Psoas muscle (tissue), 8 donors: ENCODE results near the gene PPTC7. TPM values are rescaled to one million over a fixed set of nuclear protein-coding genes. Genes with fewer than 3 reads are reported as not detected.
A peak's percentile ranks its signal among the peaks of the same experiment; 100 is the strongest.

Experiments used
- ATAC-seq, 4 donors: fragments of 200-7000 bp; cut with Tn5 transposase; one replicate each; pipeline ENCODE4 v1.9.1; 2020; ENCODE audit warnings: moderate library complexity in 3 of 4, mild to moderate bottlenecking in 2 of 4
- DNase-seq, 2 donors: peaks; one replicate each; pipeline ENCODE4 v3.0.0-alpha.2; 2020
- H3K27ac ChIP-seq: fragments of 200-600 bp; one replicate; pipeline ENCODE4 v1.8.0; 2022
- H3K27me3 ChIP-seq, 3 donors: fragments of 200-600 bp in 1 of 3; one replicate each; pipeline versions ENCODE4 v1.6.1 to v1.8.0; 2013 to 2022; ENCODE audit warnings: low read length in 2 of 3, mild to moderate bottlenecking in 2 of 3, moderate library complexity in 1 of 3; ENCODE audit not compliant: insufficient read depth in 3 of 3
- H3K36me3 ChIP-seq, 2 donors: fragments of 200-600 bp in 1 of 2; one replicate each; pipeline versions ENCODE4 v1.6.1 to v1.8.0; 2013 to 2022; ENCODE audit warnings: low read depth in 1 of 2, mild to moderate bottlenecking in 1 of 2, moderate library complexity in 1 of 2; ENCODE audit not compliant: insufficient read depth in 1 of 2
- H3K4me1 ChIP-seq: fragments of 200-600 bp; one replicate; pipeline ENCODE4 v1.8.0; 2022
- H3K4me3 ChIP-seq: fragments of 200-600 bp; one replicate; pipeline ENCODE4 v1.8.0; 2022; ENCODE audit warnings: mild to moderate bottlenecking
- H3K9me3 ChIP-seq: fragments of 200-600 bp; one replicate; pipeline ENCODE4 v1.8.0; 2022
- CTCF ChIP-seq: fragments of 200-600 bp; IDR thresholded peaks from one replicate; pipeline ENCODE4 v1.8.0; 2022; ENCODE audit warnings: antibody characterized with exemption
- WGBS, 3 donors: extraction: QIAGEN DNeasy Blood & Tissue Kit; methylation state at CpG; one replicate each; pipeline versions ENCODE4 v1.1.6 to v1.1.7; 2013; 5-methylcytosine and 5-hydroxymethylcytosine counted together
- intact Hi-C, 2 donors: fragments of 100-400 bp; cut with DNase I; formaldehyde crosslinking; loops; one replicate each; pipeline versions ENCODE4 v1.11.0 to v1.14.2; 2022
- polyA plus RNA-seq, 3 donors: library from polyadenylated mRNA; stranded (reverse); fragments of 200-250 nt; gene quantifications; one replicate each; pipeline ENCODE4 v1.2.3, GENCODE V29; 2013
- total RNA-seq, 4 donors: library from RNA; stranded (reverse); fragmentation: NEBNext Ultra II Directional in 2 of 4; extraction: Animal tissue kit (Norgen Biotek cat#: 25700) in 2 of 4; gene quantifications; one replicate each; pipeline versions ENCODE4 v1.2.1 to v1.2.4, GENCODE V29; 2021 to 2023
- donor health status: healthy with polysubstance abuse.
- donor health status: DM: no; HTN: no; CAD: no; lungs with moderate emphysema.
- donor health status: Bipolar disorder and iron deficiency.
- donor health status: healthy.
- donor health status: DM: yes; HTN: yes; CAD: no.
- donor health status: DM: no; HTN: no; CAD: no.
- donor health status: DM: no; HTN: no; CAD: no.
- donor health status: DM: yes; HTN: yes; CAD: no.

Gene PPTC7
- total and polyA plus RNA-seq, 7 donors, result 54.6 to 213 (median 71.9) TPM

- no peaks in the 10 kb centered on the region for H3K9me3 ChIP-seq
These were observed 39.2 kb downstream of the PPTC7 start for GRCh38 chr12:110543965-110544364.

GRCh38 chr12:110543252-110543959 is 39.7 kb downstream of the PPTC7 start:
- intact Hi-C loops, result no loop called here
- peak; percentile 73 to 81 (median 80) for ATAC-seq
- H3K4me3 ChIP-seq, result peak overlapping the region; percentile 27
- peaks cover 0 to 30% of the 10 kb centered on the region in 2 donors for H3K36me3 ChIP-seq
- peak; percentile 90 to 95 for DNase-seq
- H3K27me3 ChIP-seq, result no peaks in the 10 kb centered on the region
- peak overlapping the region; percentile 86 for H3K27ac ChIP-seq
- H3K9me3 ChIP-seq, result no peaks in the 10 kb centered on the region
- WGBS, 3 donors, result 15 to 27% (median 17%) methylated on average over 7 of the region's 7 CpGs
- H3K4me1 ChIP-seq, result peaks cover 72% of the 10 kb centered on the region
- TF ChIP-seq CTCF, result no peak

More at GRCh38 chr12:110543965-110544364, 39.2 kb downstream of the PPTC7 start:
- Histone ChIP-seq H3K36me3 (peaks cover 0 to 24% of the 10 kb centered on the region in 2 donors), H3K27me3 (no peaks in the 10 kb centered on the region), H3K27ac (peak overlapping the region; percentile 86), H3K4me1 (peaks cover 72% of the 10 kb centered on the region), H3K4me3 (peak overlapping the region; percentile 27)
- TF ChIP-seq CTCF, result no peak
- DNase-seq (no peak), ATAC-seq (peak in 1 of 4 donors; percentile 13)
- WGBS, 3 donors, result 45 to 62% (median 48%) methylated on average over 4 of the region's 4 CpGs
- intact Hi-C loops, result no loop called here

GRCh38 chr12:110540048-110540447 is 43.1 kb downstream of the PPTC7 start:
- H3K4me3 ChIP-seq, result peak overlapping the region; percentile 23
- peak overlapping the region; percentile 86 for H3K27ac ChIP-seq
- 55 to 75% (median 73%) methylated on average over 8 of the region's 8 CpGs for WGBS, 3 donors
- ATAC-seq, result no peak
- no peak for DNase-seq
- TF ChIP-seq CTCF, result no peak
- H3K4me1 ChIP-seq, result peaks cover 81% of the 10 kb centered on the region
- H3K36me3 ChIP-seq, result peaks cover 10 to 47% of the 10 kb centered on the region in 2 donors
- H3K9me3 ChIP-seq, result no peaks in the 10 kb centered on the region
- intact Hi-C loops, result no loop called here
- H3K27me3 ChIP-seq, result no peaks in the 10 kb centered on the region

- H3K4me1 ChIP-seq, result peaks cover 83% of the 10 kb centered on the region
- peak overlapping the region; percentile 86 for H3K27ac ChIP-seq
- intact Hi-C loops, result loop anchor here in 1 of 2 donors (5.0 kb wide), 1 partner anchor 48 kb away; no protein-coding TSS in a partner anchor
- H3K4me3 ChIP-seq, result peak overlapping the region; percentile 23
- TF ChIP-seq CTCF, result no peak
- H3K36me3 ChIP-seq, result peaks cover 10 to 47% of the 10 kb centered on the region in 2 donors
- DNase-seq, result peak in 1 of 2 donors; percentile 58
- no peaks in the 10 kb centered on the region for H3K27me3 ChIP-seq
- peak in 3 of 4 donors; percentile 29 to 55 (median 52) for ATAC-seq
- 60 to 77% (median 64%) methylated on average over 5 of the region's 5 CpGs for WGBS, 3 donors
- no peaks in the 10 kb centered on the region for H3K9me3 ChIP-seq
These were observed 44.1 kb downstream of the PPTC7 start for GRCh38 chr12:110538869-110539622.
